Activated T-cell treated with anti-CD3 and anti-CD28 coated beads, Interleukin-2, amount 50 U/mL, for 72 hours (primary cell): ENCODE results near the gene HRH2. TPM values are rescaled to one million over a fixed set of nuclear protein-coding genes. Genes with fewer than 3 reads are reported as not detected.
"Not testable (repeated sequence)": the region's sequence is repeated elsewhere in the genome, so short reads cannot be mapped to it uniquely, and the experiment has no call there.

Source experiments
- ATAC-seq, 2 donors: fragments of 150-1000 bp; cut with Tn5 transposase; replicated peaks in 1 of 2; 2 replicates each; pipeline ENCODE4 v1.10.0; 2021; ENCODE audit warnings: moderate library complexity in 2 of 2, mild to moderate bottlenecking in 1 of 2
- DNase-seq, 2 donors: peaks; one replicate each; pipeline ENCODE4 v3.0.0; 2021 to 2022; ENCODE audit warnings: mixed read lengths in 1 of 2
- H3K27ac Mint-ChIP-seq: one replicate; pipeline ENCODE4 v1.8.0; 2022; ENCODE audit warnings: mild to moderate bottlenecking, moderate library complexity, mixed read lengths
- H3K27me3 Mint-ChIP-seq: one replicate; pipeline ENCODE4 v1.8.0; 2022; ENCODE audit warnings: low read depth, mixed read lengths
- H3K36me3 Mint-ChIP-seq, 2 donors: one replicate each; pipeline ENCODE4 v1.8.0; 2022; ENCODE audit warnings: mixed read lengths in 2 of 2, mild to moderate bottlenecking in 1 of 2; ENCODE audit not compliant: insufficient read depth in 2 of 2
- H3K4me1 Mint-ChIP-seq: one replicate; pipeline ENCODE4 v1.8.0; 2022; ENCODE audit warnings: low read depth, mixed read lengths
- H3K4me3 Mint-ChIP-seq, 2 donors: one replicate each; pipeline ENCODE4 v1.8.0; 2022; ENCODE audit warnings: mild to moderate bottlenecking in 2 of 2, mixed read lengths in 2 of 2, moderate library complexity in 2 of 2
- H3K9me3 Mint-ChIP-seq, 2 donors: one replicate each; pipeline ENCODE4 v1.8.0; 2022; ENCODE audit warnings: mixed read lengths in 2 of 2
- total RNA-seq, 2 donors: library from RNA; stranded (reverse); gene quantifications; one replicate each; pipeline ENCODE4 v1.2.3, GENCODE V29; 2022

HRH2 gene
- total RNA-seq, 2 donors from 2014 or later: 18.4 to 22.8 TPM

GRCh38 chr5:175751369-175751768, 93.5 kb downstream of the HRH2 start:
- peaks cover 0 to 2% of the 10 kb centered on the region in 2 donors for H3K36me3 Mint-ChIP-seq
- no peak overlapping the region for H3K27ac Mint-ChIP-seq
- H3K27me3 Mint-ChIP-seq: peaks cover 46% of the 10 kb centered on the region
- no peak overlapping the region for H3K4me3 Mint-ChIP-seq
- no peak for DNase-seq
- H3K4me1 Mint-ChIP-seq: no peaks in the 10 kb centered on the region
- ATAC-seq: no peak
- H3K9me3 Mint-ChIP-seq: no peaks in the 10 kb centered on the region

GRCh38 chr5:175752826-175753535, 95.1 kb downstream of the HRH2 start:
- no peak for DNase-seq
- no peak for ATAC-seq
- Mint-ChIP-seq H3K9me3 (peaks cover 0 to 2% of the 10 kb centered on the region in 2 donors), H3K36me3 (peaks cover 0 to 4% of the 10 kb centered on the region in 2 donors), H3K27me3 (peaks cover 57% of the 10 kb centered on the region), H3K4me1 (no peaks in the 10 kb centered on the region), H3K27ac (no peak overlapping the region), H3K4me3 (no peak overlapping the region)

- Mint-ChIP-seq H3K4me3 (no peak overlapping the region), H3K27me3 (peaks cover 63% of the 10 kb centered on the region), H3K36me3 (peaks cover 0 to 10% of the 10 kb centered on the region in 2 donors), H3K27ac (no peak overlapping the region), H3K9me3 (peaks cover 0 to 2% of the 10 kb centered on the region in 2 donors), H3K4me1 (no peaks in the 10 kb centered on the region)
- DNase-seq: no peak
- no peak for ATAC-seq
These were observed 95.9 kb downstream of the HRH2 start for GRCh38 chr5:175753536-175754402.

GRCh38 chr5:175759991-175760390, 102.1 kb downstream of the HRH2 start:
- H3K27ac Mint-ChIP-seq: peak overlapping the region; percentile 45
- peaks cover 46% of the 10 kb centered on the region for H3K27me3 Mint-ChIP-seq
- H3K4me1 Mint-ChIP-seq: peaks cover 17% of the 10 kb centered on the region
- H3K36me3 Mint-ChIP-seq: peaks cover 11 to 28% of the 10 kb centered on the region in 2 donors
- not testable (repeated sequence) for DNase-seq, H3K4me3 Mint-ChIP-seq
- ATAC-seq: peak in 1 of 2 donors; percentile 21
- H3K9me3 Mint-ChIP-seq: peaks cover 8 to 12% of the 10 kb centered on the region in 2 donors

Other genes with a start within 250 kb of the HRH2 start
- not detected for gene DRD1, start 213.9 kb upstream of the HRH2 start, total RNA-seq
- gene SFXN1, start 179.5 kb upstream of the HRH2 start, total RNA-seq: 100 to 1,000 TPM; 150 to 151 TPM
- gene CPLX2, start 213.5 kb downstream of the HRH2 start, total RNA-seq: not detected